HepG2 (cell line): Measurements from ENCODE around the gene ENO3. TPM values are rescaled to one million over a fixed set of nuclear protein-coding genes. Genes with fewer than 3 reads are reported as not detected.

Source experiments
- ARNTL ChIP-seq: sonication (generic); formaldehyde crosslinking; IDR thresholded peaks from 2 replicates; pipeline ENCODE4 v1.4.0; 2020; ENCODE audit warnings: mild to moderate bottlenecking, missing genetic modification reagents
- CBX1 ChIP-seq: IDR thresholded peaks from one replicate; pipeline ENCODE4 v1.6.1; 2016; ENCODE audit warnings: antibody characterized with exemption, low read depth
- GABPA ChIP-seq, 2 experiments: IDR thresholded peaks; 2 replicates each; pipeline ENCODE4 v1.6.1; 2011 to 2016; ENCODE audit warnings: low read depth in 2 of 2, low read length in 1 of 2, missing biosample characterization in 1 of 2, missing genetic modification characterization in 1 of 2
- HDAC6 ChIP-seq: fragments of 200-600 bp; sonication (generic); IDR thresholded peaks from 2 replicates; pipeline ENCODE4 v1.7.0; 2017; ENCODE audit warnings: mild to moderate bottlenecking, antibody characterized with exemption, low read length, low read depth
- KAT2B ChIP-seq: fragments of 150-350 bp; IDR thresholded peaks from 2 replicates; pipeline ENCODE4 v1.6.1; 2014; ENCODE audit warnings: low read depth, low read length, borderline replicate concordance
- MYNN ChIP-seq: sonication (generic); formaldehyde crosslinking; IDR thresholded peaks from 2 replicates; pipeline ENCODE4 v1.4.0; 2020; ENCODE audit warnings: mild to moderate bottlenecking, low read depth, missing genetic modification reagents
- NAIF1 ChIP-seq: sonication (generic); formaldehyde crosslinking; IDR thresholded peaks from 2 replicates; pipeline ENCODE4 v1.5.0; 2020; ENCODE audit warnings: mild to moderate bottlenecking, missing genetic modification reagents, borderline replicate concordance
- PITX1 ChIP-seq: sonication (generic); formaldehyde crosslinking; IDR thresholded peaks from 2 replicates; pipeline ENCODE4 v1.5.1; 2020; ENCODE audit warnings: mild to moderate bottlenecking, missing genetic modification reagents
- PRMT3 ChIP-seq: sonication (generic); formaldehyde crosslinking; IDR thresholded peaks from 2 replicates; pipeline ENCODE4 v1.8.1; 2022; ENCODE audit warnings: low read depth, mild to moderate bottlenecking, moderate library complexity, missing genetic modification reagents, borderline replicate concordance
- SALL1 ChIP-seq: sonication (generic); formaldehyde crosslinking; IDR thresholded peaks from 2 replicates; pipeline ENCODE4 v1.8.0; 2022; ENCODE audit warnings: mild to moderate bottlenecking, missing genetic modification reagents
- ZNF17 ChIP-seq: sonication (generic); formaldehyde crosslinking; IDR thresholded peaks from 2 replicates; pipeline ENCODE4 v1.5.0; 2020; ENCODE audit warnings: mild to moderate bottlenecking, missing genetic modification reagents
- ZNF224 ChIP-seq: sonication (generic); formaldehyde crosslinking; IDR thresholded peaks from 2 replicates; pipeline ENCODE4 v1.5.0; 2020; ENCODE audit warnings: mild to moderate bottlenecking, missing genetic modification reagents
- ZNF251 ChIP-seq: sonication (generic); formaldehyde crosslinking; IDR thresholded peaks from 2 replicates; pipeline ENCODE4 v1.9.0; 2021; ENCODE audit warnings: mild to moderate bottlenecking, missing genetic modification reagents
- ZNF329 ChIP-seq: sonication (generic); formaldehyde crosslinking; IDR thresholded peaks from 2 replicates; pipeline ENCODE4 v1.9.0; 2021; ENCODE audit warnings: low read depth, mild to moderate bottlenecking, missing genetic modification reagents
- ZSCAN31 ChIP-seq: sonication (generic); formaldehyde crosslinking; IDR thresholded peaks from 2 replicates; pipeline ENCODE4 v1.5.0; 2020; ENCODE audit warnings: low read depth, mild to moderate bottlenecking, missing genetic modification reagents
- polyA plus RNA-seq, 8 experiments: library from polyadenylated mRNA; depleted of rRNA in 3 of 8; stranded (reverse) in 7 of 8; unstranded in 1 of 8; fragments of >200 nt; fragmentation: Illumina TruSeq in 4 of 8; extraction: Trizol in 4 of 8; gene quantifications; 2 replicates each; pipeline versions ENCODE4 v1.2.1 to v1.2.3, GENCODE V29; 2011 to 2016; ENCODE audit warnings: low read depth in 4 of 8, missing spikeins in 1 of 8, mixed read lengths in 1 of 8; ENCODE audit not compliant: insufficient read depth in 1 of 8
- total RNA-seq, 5 experiments: library from RNA; depleted of rRNA; stranded (reverse); fragments of >200 nt; fragmentation: Illumina TruSeq; extraction: Trizol; gene quantifications; 2 replicates each; pipeline ENCODE4 v1.2.3, GENCODE V29; 2016; ENCODE audit warnings: low read depth in 1 of 5
- TF ChIP-seq, protein P1 (sequence below): sonication (generic); formaldehyde crosslinking; IDR thresholded peaks from 2 replicates; pipeline ENCODE4 v1.8.1; 2023; ENCODE audit warnings: mild to moderate bottlenecking, moderate library complexity, missing genetic modification reagents
- TF ChIP-seq, protein P2 (sequence below): sonication (generic); formaldehyde crosslinking; IDR thresholded peaks from 2 replicates; pipeline ENCODE4 v1.5.1; 2020; ENCODE audit warnings: mild to moderate bottlenecking, moderate library complexity, missing genetic modification reagents
- TF ChIP-seq, protein P3 (sequence below): sonication (generic); formaldehyde crosslinking; IDR thresholded peaks from 2 replicates; pipeline ENCODE4 v1.5.1; 2020; ENCODE audit warnings: missing genetic modification reagents, mild to moderate bottlenecking, borderline replicate concordance
- TF ChIP-seq, protein P4 (sequence below): sonication (generic); formaldehyde crosslinking; IDR thresholded peaks from 2 replicates; pipeline ENCODE4 v1.5.1; 2020; ENCODE audit warnings: mild to moderate bottlenecking, missing genetic modification reagents, moderate library complexity
- TF ChIP-seq, protein P5 (sequence below): IDR thresholded peaks from 2 replicates; pipeline ENCODE4 v1.6.1; 2012; ENCODE audit warnings: inconsistent platforms

Gene ENO3
- total and polyA plus RNA-seq, 2 of the 13 experiments (the other 11 are each of a cell fraction or from before 2014, with no cell fraction given): 59.8 to 69.8 TPM

DNA sequence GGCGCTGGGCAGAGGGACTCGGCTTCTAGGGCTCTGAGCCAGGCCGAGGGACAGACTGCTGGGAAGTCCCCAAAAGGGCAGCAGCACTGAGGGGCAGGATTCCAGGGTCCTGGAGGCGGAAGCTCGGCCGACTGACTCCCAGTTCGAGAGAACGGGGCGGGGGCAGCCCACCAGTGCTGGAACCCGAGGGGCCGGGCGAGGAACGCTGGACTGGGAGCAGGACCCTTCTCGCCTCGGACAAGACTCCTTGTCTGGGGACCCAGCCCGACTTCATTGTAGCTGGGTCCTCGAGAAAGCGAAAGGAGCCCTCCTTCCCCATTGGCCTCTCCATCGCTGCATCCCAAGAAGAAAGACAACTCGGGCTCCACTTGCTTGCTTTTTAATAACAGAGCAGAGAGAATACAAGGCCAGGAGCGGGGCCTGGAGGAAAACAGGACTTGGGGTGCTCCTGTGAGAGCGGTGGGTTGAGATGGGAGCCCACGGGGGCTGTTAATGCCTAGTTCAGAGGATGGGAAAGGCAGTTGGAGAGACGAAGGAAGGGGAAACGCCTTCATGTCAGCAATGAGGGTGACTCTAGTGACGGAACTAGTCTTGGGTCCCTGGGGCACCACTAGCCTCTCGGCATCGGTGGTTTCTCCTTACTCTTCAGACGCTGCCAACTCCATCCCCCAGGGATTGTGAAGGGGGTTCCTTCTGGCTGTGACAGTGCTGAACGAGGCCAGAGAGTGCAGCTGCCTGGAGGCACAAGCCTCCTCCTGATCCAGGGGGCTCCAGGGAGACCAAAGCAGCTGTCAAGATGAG, 37.0 kb downstream of the ENO3 start (continued):
- TF ChIP-seq, protein P1, sequence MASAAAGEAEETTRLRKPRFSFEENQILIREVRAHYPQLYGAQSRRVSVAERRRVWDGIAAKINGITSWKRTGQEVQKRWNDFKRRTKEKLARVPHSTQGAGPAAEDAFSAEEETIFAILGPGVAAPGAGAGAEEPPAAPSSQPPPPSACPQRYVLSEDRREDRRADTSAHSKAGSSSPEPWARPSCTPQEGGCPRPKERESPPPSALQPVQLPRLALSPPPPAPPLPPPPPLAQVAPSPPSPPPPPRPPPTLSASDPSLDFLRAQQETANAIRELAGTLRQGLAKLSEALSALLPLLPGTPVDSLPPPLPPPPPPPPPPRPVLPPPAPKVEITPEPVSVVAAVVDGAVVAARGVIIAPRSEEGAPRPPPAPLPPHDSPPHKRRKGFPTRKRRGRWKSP (CRISPR knock-in tag): no peak; the same call in 1 of the 2 replicates
- TF ChIP-seq HDAC6: no peak
- no peak for TF ChIP-seq KAT2B
- 0 out of 2 replicates have a peak, but pooled peaks have one; percentile 7 for TF ChIP-seq ZNF224
- TF ChIP-seq, protein P2, sequence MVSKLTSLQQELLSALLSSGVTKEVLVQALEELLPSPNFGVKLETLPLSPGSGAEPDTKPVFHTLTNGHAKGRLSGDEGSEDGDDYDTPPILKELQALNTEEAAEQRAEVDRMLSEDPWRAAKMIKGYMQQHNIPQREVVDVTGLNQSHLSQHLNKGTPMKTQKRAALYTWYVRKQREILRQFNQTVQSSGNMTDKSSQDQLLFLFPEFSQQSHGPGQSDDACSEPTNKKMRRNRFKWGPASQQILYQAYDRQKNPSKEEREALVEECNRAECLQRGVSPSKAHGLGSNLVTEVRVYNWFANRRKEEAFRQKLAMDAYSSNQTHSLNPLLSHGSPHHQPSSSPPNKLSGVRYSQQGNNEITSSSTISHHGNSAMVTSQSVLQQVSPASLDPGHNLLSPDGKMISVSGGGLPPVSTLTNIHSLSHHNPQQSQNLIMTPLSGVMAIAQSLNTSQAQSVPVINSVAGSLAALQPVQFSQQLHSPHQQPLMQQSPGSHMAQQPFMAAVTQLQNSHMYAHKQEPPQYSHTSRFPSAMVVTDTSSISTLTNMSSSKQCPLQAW (CRISPR knock-in tag): 0 out of 2 replicates have a peak, but pooled peaks have one; percentile 28
- TF ChIP-seq, protein P3, sequence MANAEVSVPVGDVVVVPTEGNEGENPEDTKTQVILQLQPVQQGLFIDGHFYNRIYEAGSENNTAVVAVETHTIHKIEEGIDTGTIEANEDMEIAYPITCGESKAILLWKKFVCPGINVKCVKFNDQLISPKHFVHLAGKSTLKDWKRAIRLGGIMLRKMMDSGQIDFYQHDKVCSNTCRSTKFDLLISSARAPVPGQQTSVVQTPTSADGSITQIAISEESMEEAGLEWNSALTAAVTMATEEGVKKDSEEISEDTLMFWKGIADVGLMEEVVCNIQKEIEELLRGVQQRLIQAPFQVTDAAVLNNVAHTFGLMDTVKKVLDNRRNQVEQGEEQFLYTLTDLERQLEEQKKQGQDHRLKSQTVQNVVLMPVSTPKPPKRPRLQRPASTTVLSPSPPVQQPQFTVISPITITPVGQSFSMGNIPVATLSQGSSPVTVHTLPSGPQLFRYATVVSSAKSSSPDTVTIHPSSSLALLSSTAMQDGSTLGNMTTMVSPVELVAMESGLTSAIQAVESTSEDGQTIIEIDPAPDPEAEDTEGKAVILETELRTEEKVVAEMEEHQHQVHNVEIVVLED (CRISPR knock-in tag): peak; percentile 0; the same call in 1 of the 2 replicates
- TF ChIP-seq, protein P4, sequence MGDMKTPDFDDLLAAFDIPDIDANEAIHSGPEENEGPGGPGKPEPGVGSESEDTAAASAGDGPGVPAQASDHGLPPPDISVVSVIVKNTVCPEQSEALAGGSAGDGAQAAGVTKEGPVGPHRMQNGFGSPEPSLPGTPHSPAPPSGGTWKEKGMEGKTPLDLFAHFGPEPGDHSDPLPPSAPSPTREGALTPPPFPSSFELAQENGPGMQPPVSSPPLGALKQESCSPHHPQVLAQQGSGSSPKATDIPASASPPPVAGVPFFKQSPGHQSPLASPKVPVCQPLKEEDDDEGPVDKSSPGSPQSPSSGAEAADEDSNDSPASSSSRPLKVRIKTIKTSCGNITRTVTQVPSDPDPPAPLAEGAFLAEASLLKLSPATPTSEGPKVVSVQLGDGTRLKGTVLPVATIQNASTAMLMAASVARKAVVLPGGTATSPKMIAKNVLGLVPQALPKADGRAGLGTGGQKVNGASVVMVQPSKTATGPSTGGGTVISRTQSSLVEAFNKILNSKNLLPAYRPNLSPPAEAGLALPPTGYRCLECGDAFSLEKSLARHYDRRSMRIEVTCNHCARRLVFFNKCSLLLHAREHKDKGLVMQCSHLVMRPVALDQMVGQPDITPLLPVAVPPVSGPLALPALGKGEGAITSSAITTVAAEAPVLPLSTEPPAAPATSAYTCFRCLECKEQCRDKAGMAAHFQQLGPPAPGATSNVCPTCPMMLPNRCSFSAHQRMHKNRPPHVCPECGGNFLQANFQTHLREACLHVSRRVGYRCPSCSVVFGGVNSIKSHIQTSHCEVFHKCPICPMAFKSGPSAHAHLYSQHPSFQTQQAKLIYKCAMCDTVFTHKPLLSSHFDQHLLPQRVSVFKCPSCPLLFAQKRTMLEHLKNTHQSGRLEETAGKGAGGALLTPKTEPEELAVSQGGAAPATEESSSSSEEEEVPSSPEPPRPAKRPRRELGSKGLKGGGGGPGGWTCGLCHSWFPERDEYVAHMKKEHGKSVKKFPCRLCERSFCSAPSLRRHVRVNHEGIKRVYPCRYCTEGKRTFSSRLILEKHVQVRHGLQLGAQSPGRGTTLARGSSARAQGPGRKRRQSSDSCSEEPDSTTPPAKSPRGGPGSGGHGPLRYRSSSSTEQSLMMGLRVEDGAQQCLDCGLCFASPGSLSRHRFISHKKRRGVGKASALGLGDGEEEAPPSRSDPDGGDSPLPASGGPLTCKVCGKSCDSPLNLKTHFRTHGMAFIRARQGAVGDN (CRISPR knock-in tag): peak; percentile 7; the same call in 1 of the 2 replicates
- 0 out of 2 replicates have a peak, but pooled peaks have one; percentile 21 for TF ChIP-seq ZSCAN31 (CRISPR knock-in tag)
- no peak for TF ChIP-seq ARNTL (CRISPR knock-in tag)
- TF ChIP-seq ZNF17 (CRISPR knock-in tag): no peak
- TF ChIP-seq MYNN (CRISPR knock-in tag): 0 out of 2 replicates have a peak, but pooled peaks have one; percentile 6
- peak; percentile 5 for TF ChIP-seq CBX1
- TF ChIP-seq, protein P5, sequence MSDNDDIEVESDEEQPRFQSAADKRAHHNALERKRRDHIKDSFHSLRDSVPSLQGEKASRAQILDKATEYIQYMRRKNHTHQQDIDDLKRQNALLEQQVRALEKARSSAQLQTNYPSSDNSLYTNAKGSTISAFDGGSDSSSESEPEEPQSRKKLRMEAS: no peak
- no peak for TF ChIP-seq GABPA (IDR thresholded peaks at IDR 0.05; ENCODE audit: low read depth, low read length)
- no peak for TF ChIP-seq GABPA (CRISPR knock-in tag; IDR thresholded peaks at IDR 0.05; ENCODE audit: low read depth)
- no peak for TF ChIP-seq ZNF251
- no peak for TF ChIP-seq PRMT3 (CRISPR knock-in tag)
- 0 out of 2 replicates have a peak, but pooled peaks have one; percentile 8 for TF ChIP-seq ZNF329 (CRISPR knock-in tag)
- TF ChIP-seq PITX1 (CRISPR knock-in tag): 0 out of 2 replicates have a peak, but pooled peaks have one; percentile 6
- no peak for TF ChIP-seq NAIF1 (CRISPR knock-in tag)
- no peak for TF ChIP-seq SALL1 (CRISPR knock-in tag)
